Hindlimb muscle (tissue), 1 donor: ENCODE results near the gene GFI1B. TPM values are rescaled to one million over a fixed set of nuclear protein-coding genes. Genes with fewer than 3 reads are reported as not detected.
"Not testable (repeated sequence)": the region's sequence is repeated elsewhere in the genome, so short reads cannot be mapped to it uniquely, and the experiment has no call there.

ENCODE experiments used
- DNase-seq: peaks from one replicate; pipeline ENCODE4 v3.0.0-alpha.2; 2013
- polyA plus RNA-seq: library from polyadenylated mRNA; unstranded; fragments of 120-200 nt; gene quantifications from one replicate; pipeline ENCODE4 v1.2.1, GENCODE V29; 2013; ENCODE audit not compliant: insufficient read length

The GFI1B gene
- 0.56 TPM for polyA plus RNA-seq

- no peak for DNase-seq
These were observed at the start of gene GFI1B for GRCh38 chr9:132978451-132979131. GFI1B (plus strand) TSS chr9:132978694; CDS start chr9:132986679, 7,985 bp downstream.

GRCh38 chr9:132931178-132931735 is 47.2 kb upstream of the GFI1B start:
- DNase-seq: no peak

- no peak for DNase-seq
These were observed 43.5 kb upstream of the GFI1B start for GRCh38 chr9:132935026-132935425.

- no peak for DNase-seq
These were observed 41.0 kb upstream of the GFI1B start for GRCh38 chr9:132937463-132937901.

GRCh38 chr9:132939169-132939568 is 39.3 kb upstream of the GFI1B start:
- DNase-seq: no peak

- DNase-seq: no peak
These were observed 35.8 kb upstream of the GFI1B start for GRCh38 chr9:132942541-132943182.

- DNase-seq: no peak
These were observed 34.7 kb upstream of the GFI1B start for GRCh38 chr9:132943651-132944293.

GRCh38 chr9:132944294-132945185 is 34.0 kb upstream of the GFI1B start, which contains the start of gene TSC1:
TSC1 (minus strand) TSS chr9:132944616; CDS start chr9:132928872, 15,744 bp downstream.
- peak; percentile 93 for DNase-seq

- no peak for DNase-seq
These were observed 33.0 kb upstream of the GFI1B start for GRCh38 chr9:132945186-132946130.

- no peak for DNase-seq
These were observed 32.3 kb upstream of the GFI1B start for GRCh38 chr9:132946211-132946610.

- no peak for DNase-seq
These were observed 31.7 kb upstream of the GFI1B start for GRCh38 chr9:132946631-132947295.

GRCh38 chr9:132947756-132948155 is 30.7 kb upstream of the GFI1B start:
- DNase-seq: no peak

- DNase-seq: no peak
These were observed 29.9 kb upstream of the GFI1B start for GRCh38 chr9:132948482-132949050.

GRCh38 chr9:132949709-132950108 is 28.8 kb upstream of the GFI1B start:
- DNase-seq: no peak

- no peak for DNase-seq
These were observed 23.4 kb upstream of the GFI1B start for GRCh38 chr9:132955123-132955522.

GRCh38 chr9:132955768-132956167 is 22.7 kb upstream of the GFI1B start:
- DNase-seq: no peak

- no peak for DNase-seq
These were observed 20.7 kb upstream of the GFI1B start for GRCh38 chr9:132957805-132958204.

- DNase-seq: no peak
These were observed 17.5 kb upstream of the GFI1B start for GRCh38 chr9:132961002-132961401.

- DNase-seq: no peak
These were observed 13.0 kb upstream of the GFI1B start for GRCh38 chr9:132965478-132965877.

- not testable (repeated sequence) for DNase-seq
These were observed 10.6 kb upstream of the GFI1B start for GRCh38 chr9:132967908-132968307.
